Vagina (tissue), 2 donors: ENCODE measurements around the gene PARD6G.

Experiments used
- POLR2A ChIP-seq, 2 donors: fragments of 450-650 bp; IDR thresholded peaks; one replicate each; pipeline ENCODE4 v1.6.1; 2017; ENCODE audit warnings: antibody characterized with exemption in 2 of 2, mild to moderate bottlenecking in 2 of 2, moderate library complexity in 2 of 2
- TF ChIP-seq, protein P1 (sequence below), 3 experiments: fragments of 450-650 bp in 2 of 3; fragments of 200-600 bp in 1 of 3; sonication (generic) in 1 of 3; IDR thresholded peaks; one replicate each; pipeline ENCODE4 v1.5.1; 2017 to 2019; ENCODE audit warnings: antibody characterized with exemption in 3 of 3, mild to moderate bottlenecking in 2 of 3, moderate library complexity in 2 of 3

GRCh38 chr18:80259610-80260009 lies 12.3 kb upstream of the PARD6G start:
- TF ChIP-seq, protein P1, sequence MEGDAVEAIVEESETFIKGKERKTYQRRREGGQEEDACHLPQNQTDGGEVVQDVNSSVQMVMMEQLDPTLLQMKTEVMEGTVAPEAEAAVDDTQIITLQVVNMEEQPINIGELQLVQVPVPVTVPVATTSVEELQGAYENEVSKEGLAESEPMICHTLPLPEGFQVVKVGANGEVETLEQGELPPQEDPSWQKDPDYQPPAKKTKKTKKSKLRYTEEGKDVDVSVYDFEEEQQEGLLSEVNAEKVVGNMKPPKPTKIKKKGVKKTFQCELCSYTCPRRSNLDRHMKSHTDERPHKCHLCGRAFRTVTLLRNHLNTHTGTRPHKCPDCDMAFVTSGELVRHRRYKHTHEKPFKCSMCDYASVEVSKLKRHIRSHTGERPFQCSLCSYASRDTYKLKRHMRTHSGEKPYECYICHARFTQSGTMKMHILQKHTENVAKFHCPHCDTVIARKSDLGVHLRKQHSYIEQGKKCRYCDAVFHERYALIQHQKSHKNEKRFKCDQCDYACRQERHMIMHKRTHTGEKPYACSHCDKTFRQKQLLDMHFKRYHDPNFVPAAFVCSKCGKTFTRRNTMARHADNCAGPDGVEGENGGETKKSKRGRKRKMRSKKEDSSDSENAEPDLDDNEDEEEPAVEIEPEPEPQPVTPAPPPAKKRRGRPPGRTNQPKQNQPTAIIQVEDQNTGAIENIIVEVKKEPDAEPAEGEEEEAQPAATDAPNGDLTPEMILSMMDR (IDR thresholded peaks at IDR 0.05): no peak
- TF ChIP-seq POLR2A (IDR thresholded peaks at IDR 0.05): no peak
